H1 (cell line): ENCODE data around the gene SH3PXD2A. TPM values are rescaled to one million over a fixed set of nuclear protein-coding genes. Genes with fewer than 3 reads are reported as not detected.

Experiments used
- CEBPB ChIP-seq: IDR thresholded peaks from 2 replicates; pipeline ENCODE4 v1.6.1; 2012; ENCODE audit warnings: low read depth, low read length
- EZH2 ChIP-seq: fragments of 200-600 bp; sonication (generic); IDR thresholded peaks from 2 replicates; pipeline ENCODE4 v1.7.1; 2012; ENCODE audit warnings: low read depth, mild to moderate bottlenecking, moderate library complexity, low read length, inconsistent platforms; ENCODE audit not compliant: severe bottlenecking
- JUND ChIP-seq: IDR thresholded peaks from 2 replicates; pipeline ENCODE4 v1.6.1; 2011; ENCODE audit warnings: mild to moderate bottlenecking, improper control_type of control experiment, low read length
- polyA plus RNA-seq, 7 experiments: library from polyadenylated mRNA; depleted of rRNA in 3 of 7; stranded (reverse) in 5 of 7; unstranded in 2 of 7; fragments of >200 nt in 5 of 7; fragments of 200-250 nt in 2 of 7; gene quantifications; 1 replicate in 5 of 7; 2 replicates in 1 of 7; 4 replicates in 1 of 7; pipeline versions ENCODE4 v1.2.1 to v1.2.3, GENCODE V29; 2011 to 2013; ENCODE audit warnings: missing spikeins in 2 of 7, mixed read lengths in 2 of 7
- total RNA-seq: library from RNA; stranded (reverse); fragmentation: NEBNext Ultra II Directional; extraction: Animal tissue kit (Norgen Biotek cat#: 25700); gene quantifications from 2 replicates; pipeline ENCODE4 v1.2.1, GENCODE V29; 2021
- TF ChIP-seq, protein P1 (sequence below): IDR thresholded peaks from 2 replicates; pipeline ENCODE4 v1.6.1; 2011; ENCODE audit warnings: low read depth, mild to moderate bottlenecking, low read length; ENCODE audit not compliant: insufficient read depth

The SH3PXD2A gene
- total and polyA plus RNA-seq, 2 of the 8 experiments (the other 6 are each of a cell fraction or from before 2014, with no cell fraction given) = 5.4 to 16.3 TPM

DNA sequence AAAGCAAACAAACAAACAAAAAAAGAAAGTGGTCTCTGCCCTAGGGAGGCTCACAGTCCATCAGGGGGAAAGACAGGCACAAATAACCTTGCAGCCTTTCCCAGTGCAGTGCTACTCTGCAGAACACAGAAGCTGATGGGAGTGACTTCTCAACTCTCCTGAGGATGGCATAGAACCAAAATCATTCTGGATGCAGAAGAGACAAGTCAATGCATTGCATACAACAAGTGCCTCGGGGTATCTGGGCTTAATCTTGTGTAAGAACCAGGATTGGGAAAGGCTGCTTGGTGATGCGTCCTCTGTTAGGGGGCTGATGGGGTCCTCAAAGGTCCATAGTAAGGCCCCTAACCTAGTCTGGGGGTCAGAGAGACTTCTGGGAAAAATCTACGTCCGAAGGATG is 293.0 kb downstream of the SH3PXD2A start (continued):
- TF ChIP-seq EZH2 = no peak
- no peak for TF ChIP-seq CEBPB
- TF ChIP-seq, protein P1, sequence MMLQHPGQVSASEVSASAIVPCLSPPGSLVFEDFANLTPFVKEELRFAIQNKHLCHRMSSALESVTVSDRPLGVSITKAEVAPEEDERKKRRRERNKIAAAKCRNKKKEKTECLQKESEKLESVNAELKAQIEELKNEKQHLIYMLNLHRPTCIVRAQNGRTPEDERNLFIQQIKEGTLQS = no peak
- no peak for TF ChIP-seq JUND
